Retinal pigment epithelial cell (primary cell): Measurements from ENCODE around the gene ENTR1.

Source experiments
- DNase-seq: peaks from one replicate; pipeline ENCODE4 v3.0.0-alpha.2; 2010; ENCODE audit warnings: low read depth
- H3K4me3 ChIP-seq: 2 replicates; pipeline ENCODE4 v1.5.1; 2011; ENCODE audit warnings: mild to moderate bottlenecking, low read length, control low read depth, moderate library complexity
- TF ChIP-seq, protein P1 (sequence below): conservative IDR thresholded peaks from 2 replicates; pipeline ENCODE4 v1.5.1; 2011; ENCODE audit warnings: low read depth, low read length, control low read depth, inconsistent platforms

The ENTR1 gene

DNA sequence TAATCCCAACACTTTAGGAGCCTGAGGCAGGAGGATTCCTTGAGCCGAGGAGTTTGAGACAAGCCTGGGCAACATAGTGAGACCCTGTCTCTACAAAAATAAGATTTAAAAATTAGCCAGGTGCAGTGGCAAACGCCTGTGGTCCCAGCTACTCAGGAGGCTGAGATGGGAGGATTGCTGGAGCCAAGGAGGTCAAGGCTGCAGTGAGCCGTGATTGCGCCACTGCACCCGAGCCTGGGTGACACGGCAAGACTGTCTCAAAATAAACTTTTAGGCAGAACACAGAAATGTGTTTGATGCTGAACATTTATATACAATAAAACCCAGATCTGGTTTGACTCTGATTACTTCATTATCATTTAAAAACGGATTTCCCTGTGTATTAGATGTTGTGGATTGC lies 4.9 kb downstream of the ENTR1 start:
- TF ChIP-seq, protein P1, sequence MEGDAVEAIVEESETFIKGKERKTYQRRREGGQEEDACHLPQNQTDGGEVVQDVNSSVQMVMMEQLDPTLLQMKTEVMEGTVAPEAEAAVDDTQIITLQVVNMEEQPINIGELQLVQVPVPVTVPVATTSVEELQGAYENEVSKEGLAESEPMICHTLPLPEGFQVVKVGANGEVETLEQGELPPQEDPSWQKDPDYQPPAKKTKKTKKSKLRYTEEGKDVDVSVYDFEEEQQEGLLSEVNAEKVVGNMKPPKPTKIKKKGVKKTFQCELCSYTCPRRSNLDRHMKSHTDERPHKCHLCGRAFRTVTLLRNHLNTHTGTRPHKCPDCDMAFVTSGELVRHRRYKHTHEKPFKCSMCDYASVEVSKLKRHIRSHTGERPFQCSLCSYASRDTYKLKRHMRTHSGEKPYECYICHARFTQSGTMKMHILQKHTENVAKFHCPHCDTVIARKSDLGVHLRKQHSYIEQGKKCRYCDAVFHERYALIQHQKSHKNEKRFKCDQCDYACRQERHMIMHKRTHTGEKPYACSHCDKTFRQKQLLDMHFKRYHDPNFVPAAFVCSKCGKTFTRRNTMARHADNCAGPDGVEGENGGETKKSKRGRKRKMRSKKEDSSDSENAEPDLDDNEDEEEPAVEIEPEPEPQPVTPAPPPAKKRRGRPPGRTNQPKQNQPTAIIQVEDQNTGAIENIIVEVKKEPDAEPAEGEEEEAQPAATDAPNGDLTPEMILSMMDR, result no peak
- H3K4me3 ChIP-seq, result no peak overlapping the region
- DNase-seq, result no peak

- DNase-seq, result no peak
- TF ChIP-seq, protein P1, result no peak
- H3K4me3 ChIP-seq, result no peak overlapping the region
Measured at GRCh38 chr9:136404801-136405136, 5.6 kb downstream of the ENTR1 start.

DNA sequence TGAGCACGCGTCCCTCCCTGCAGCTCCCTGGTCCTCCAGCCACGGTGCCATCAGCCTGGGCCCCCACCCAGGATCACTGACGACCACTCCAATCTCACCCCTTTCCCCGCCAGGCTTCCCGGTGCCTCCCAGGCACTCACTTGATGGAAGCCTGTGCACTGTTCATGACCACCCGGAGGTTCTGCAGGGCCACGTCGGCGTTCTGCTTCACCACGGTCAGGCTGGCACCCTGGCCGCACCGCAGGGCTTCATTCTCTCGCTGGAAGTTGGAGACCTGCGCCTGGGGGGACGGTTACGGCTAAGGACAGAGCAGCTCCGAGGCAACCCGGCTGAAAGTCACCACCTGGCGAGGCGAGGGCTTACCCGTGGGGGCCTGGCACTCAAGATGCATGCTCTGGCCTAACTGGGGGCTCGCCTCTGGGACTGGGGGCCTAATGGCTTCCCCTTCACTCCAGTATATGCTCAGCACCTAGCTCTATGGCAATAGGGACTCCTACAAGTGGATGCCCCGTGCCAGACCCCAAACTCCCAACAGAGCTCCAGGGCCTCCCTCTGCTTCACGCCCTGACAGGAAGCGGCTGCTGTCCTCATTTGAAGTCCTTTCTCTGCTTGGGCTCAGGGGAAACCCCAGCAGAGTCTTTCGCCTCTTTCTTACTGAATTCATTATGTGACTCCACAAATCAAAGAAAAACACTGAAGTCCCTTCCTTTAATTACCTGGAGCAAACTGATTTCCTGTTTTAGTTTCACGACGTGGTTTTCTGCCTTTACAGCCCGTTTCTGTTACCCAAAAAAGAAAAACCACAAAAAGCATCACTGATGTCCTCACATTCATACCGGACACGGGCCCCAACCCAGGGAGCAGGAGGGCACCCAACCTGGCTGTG lies 6.3 kb downstream of the ENTR1 start:
- TF ChIP-seq, protein P1, result no peak
- H3K4me3 ChIP-seq, result no peak overlapping the region
- no peak for DNase-seq

DNA sequence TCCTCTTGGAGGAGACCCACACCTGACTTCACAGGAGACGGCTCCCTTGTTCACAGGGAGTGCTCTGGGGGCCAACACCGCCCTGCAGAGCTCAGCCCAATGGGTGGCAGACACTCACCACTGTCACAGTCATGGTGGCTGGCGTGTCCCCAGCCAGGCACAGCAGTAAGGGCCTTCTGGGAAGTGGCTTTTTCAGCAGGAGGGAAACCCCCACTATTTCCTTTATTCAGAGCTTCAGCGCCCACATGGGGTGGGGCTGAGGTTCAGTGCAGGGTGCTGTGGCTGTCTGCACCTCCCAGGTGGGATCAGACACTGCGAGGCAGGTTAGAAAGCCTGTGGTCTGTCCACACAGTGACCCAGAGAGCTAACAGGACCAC lies 6.9 kb downstream of the ENTR1 start:
- DNase-seq, result no peak
- H3K4me3 ChIP-seq, result no peak overlapping the region
- TF ChIP-seq, protein P1, result no peak

DNA sequence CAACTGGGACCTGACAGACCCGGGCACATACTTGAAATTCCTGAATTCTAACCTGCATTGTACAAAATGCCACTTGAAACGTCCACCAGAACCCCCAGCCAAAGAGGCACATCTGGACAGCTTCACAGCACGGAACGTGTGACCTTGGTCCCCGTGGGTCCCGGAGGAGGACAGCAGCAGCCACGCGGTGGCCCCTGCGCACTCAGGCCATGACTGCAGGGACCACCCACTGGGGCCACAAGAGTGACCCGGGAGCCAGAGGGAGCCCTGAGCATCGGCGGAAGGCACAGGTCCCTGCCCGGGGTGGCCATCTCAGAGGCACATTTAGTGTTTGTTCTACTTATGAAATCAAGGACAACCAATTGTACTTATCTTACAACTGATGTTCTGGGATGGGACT lies 8.3 kb downstream of the ENTR1 start:
- TF ChIP-seq, protein P1, result no peak
- DNase-seq, result no peak
- H3K4me3 ChIP-seq, result no peak overlapping the region

DNA sequence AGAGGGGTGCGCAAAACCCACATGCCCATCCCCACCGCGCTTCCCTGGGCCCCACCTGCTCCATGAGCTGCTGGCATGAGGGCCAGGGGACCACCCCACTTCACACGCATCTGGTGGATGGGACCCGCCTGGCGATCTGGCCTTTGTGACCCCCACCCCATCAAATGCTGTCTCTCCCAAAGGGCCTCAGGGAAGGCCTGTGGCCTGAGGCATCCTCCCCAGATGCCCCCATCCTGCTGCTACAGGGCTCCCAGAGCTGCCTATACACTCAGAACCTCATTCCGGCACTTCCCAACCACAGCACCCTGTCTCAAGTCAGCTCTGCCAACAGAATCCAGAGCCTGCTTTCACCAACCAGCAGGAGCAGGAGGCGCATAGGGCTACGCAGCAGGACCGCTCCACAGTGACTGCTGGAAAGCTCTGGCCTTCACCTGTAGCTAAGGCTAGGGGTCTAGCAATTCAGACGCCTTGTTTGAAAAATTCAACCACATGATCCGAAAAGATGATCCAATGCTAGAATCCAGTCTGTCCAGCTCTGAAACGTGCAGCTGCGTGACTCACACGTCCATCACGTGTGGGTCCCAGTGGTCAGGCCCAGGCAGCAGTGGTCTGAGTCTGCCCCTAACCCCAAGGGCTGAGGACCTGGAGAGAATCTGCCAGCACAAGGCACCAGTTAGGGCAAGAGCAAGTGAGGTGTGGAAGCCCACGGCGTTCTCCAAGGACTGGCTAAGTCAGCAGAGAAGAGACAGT lies 9.1 kb downstream of the ENTR1 start:
- DNase-seq, result no peak
- TF ChIP-seq, protein P1, result no peak
- H3K4me3 ChIP-seq, result no peak overlapping the region
